Neural cell (in vitro differentiated cells): ENCODE measurements around the gene TPRG1L. TPM values are rescaled to one million over a fixed set of nuclear protein-coding genes. Genes with fewer than 3 reads are reported as not detected.

Experiments
- H2AFZ ChIP-seq: fragments of 200-600, 300-800 bp; sonication (generic), shearing (Covaris generic); 2 replicates; pipeline ENCODE4 v1.6.0; 2014; ENCODE audit warnings: low read depth, mild to moderate bottlenecking, antibody characterized with exemption, low read length, moderate library complexity
- H3F3A ChIP-seq: fragments of 200-600 bp; shearing (Covaris generic); 2 replicates; pipeline ENCODE4 v1.6.1; 2016; ENCODE audit warnings: mild to moderate bottlenecking, moderate library complexity, mixed read lengths, antibody characterized with exemption, low read length; ENCODE audit not compliant: insufficient read depth, poor library complexity, severe bottlenecking
- H3K27ac ChIP-seq: fragments of 200-600, 300-800 bp; sonication (generic), shearing (Covaris generic); 2 replicates; pipeline ENCODE4 v1.5.1; 2014; ENCODE audit warnings: mild to moderate bottlenecking, low read length, moderate library complexity
- H3K27me3 ChIP-seq: fragments of 300-800, 200-600 bp; sonication (generic), shearing (Covaris generic); 2 replicates; pipeline ENCODE4 v1.6.0; 2014; ENCODE audit warnings: mild to moderate bottlenecking, low read depth, low read length, moderate library complexity; ENCODE audit not compliant: insufficient read depth
- H3K36me3 ChIP-seq: fragments of 300-800, 200-600 bp; sonication (generic), shearing (Covaris generic); 2 replicates; pipeline ENCODE4 v1.5.1; 2014; ENCODE audit warnings: mild to moderate bottlenecking, antibody characterized with exemption, low read length, moderate library complexity; ENCODE audit not compliant: insufficient read depth
- H3K4me2 ChIP-seq: fragments of 300-800, 200-600 bp; sonication (generic), shearing (Covaris generic); 2 replicates; pipeline ENCODE4 v1.6.0; 2014; ENCODE audit warnings: mild to moderate bottlenecking, low read length
- H3K4me3 ChIP-seq: fragments of 300-800, 200-600 bp; sonication (generic), shearing (Covaris generic); 2 replicates; pipeline ENCODE4 v1.5.1; 2014; ENCODE audit warnings: mild to moderate bottlenecking, low read length, moderate library complexity
- H3K79me2 ChIP-seq: fragments of 200-600 bp; shearing (Covaris generic); replicated peaks from 2 replicates; pipeline ENCODE4 v1.6.0; 2014; ENCODE audit warnings: mild to moderate bottlenecking, low read length, moderate library complexity; ENCODE audit not compliant: insufficient read depth
- H3K9ac ChIP-seq: fragments of 300-800, 200-600 bp; sonication (generic), shearing (Covaris generic); 2 replicates; pipeline ENCODE4 v1.6.1; 2016; ENCODE audit warnings: mild to moderate bottlenecking, low read length, mixed read lengths
- H3K9me2 ChIP-seq: fragments of 200-600 bp; shearing (Covaris generic); 2 replicates; pipeline ENCODE4 v1.6.1; 2016; ENCODE audit warnings: mild to moderate bottlenecking, low read length, mixed read lengths; ENCODE audit not compliant: insufficient read depth
- H3K9me3 ChIP-seq: fragments of 200-600, 300-800 bp; sonication (generic), shearing (Covaris generic); 2 replicates; pipeline ENCODE4 v1.6.1; 2016; ENCODE audit warnings: mild to moderate bottlenecking, mixed run types, low read length, moderate library complexity, mixed read lengths
- H4K20me1 ChIP-seq: fragments of 200-600 bp; shearing (Covaris generic); 2 replicates; pipeline ENCODE4 v1.6.1; 2016; ENCODE audit warnings: mild to moderate bottlenecking, mixed run types; ENCODE audit not compliant: insufficient read depth
- EP300 ChIP-seq: fragments of 450-650 bp; conservative IDR thresholded peaks from 2 replicates; pipeline ENCODE4 v1.6.1; 2014; ENCODE audit warnings: antibody characterized with exemption, mild to moderate bottlenecking, moderate library complexity; ENCODE audit not compliant: poor library complexity, severe bottlenecking
- EZH2 ChIP-seq: fragments of 200-600, 300-800 bp; shearing (Covaris generic), sonication (generic); IDR thresholded peaks from 2 replicates; pipeline ENCODE4 v1.6.1; 2014; ENCODE audit warnings: antibody characterized with exemption, low read length, borderline replicate concordance, mild to moderate bottlenecking; ENCODE audit not compliant: insufficient read depth, poor library complexity, severe bottlenecking
- MXI1 ChIP-seq: fragments of 450-650 bp; conservative IDR thresholded peaks from 2 replicates; pipeline ENCODE4 v1.6.1; 2014; ENCODE audit warnings: antibody characterized with exemption, mild to moderate bottlenecking; ENCODE audit not compliant: poor library complexity, severe bottlenecking
- POLR2AphosphoS5 ChIP-seq: IDR thresholded peaks from 2 replicates; pipeline ENCODE4 v1.6.1; 2012
- RAD21 ChIP-seq: fragments of 450-650 bp; conservative IDR thresholded peaks from 2 replicates; pipeline ENCODE4 v1.6.1; 2014; ENCODE audit warnings: antibody characterized with exemption, mild to moderate bottlenecking, moderate library complexity
- REST ChIP-seq: IDR thresholded peaks from 2 replicates; pipeline ENCODE4 v1.6.1; 2012; ENCODE audit warnings: borderline replicate concordance
- SMC3 ChIP-seq: fragments of 450-650 bp; conservative IDR thresholded peaks from 2 replicates; pipeline ENCODE4 v1.6.1; 2014; ENCODE audit warnings: antibody characterized with exemption, mild to moderate bottlenecking, moderate library complexity; ENCODE audit not compliant: poor library complexity
- TAF1 ChIP-seq: IDR thresholded peaks from 2 replicates; pipeline ENCODE4 v1.6.1; 2012; ENCODE audit warnings: low read depth
- polyA plus RNA-seq: library from polyadenylated mRNA; depleted of rRNA; stranded (reverse); fragments of >200 nt; gene quantifications from 2 replicates; pipeline ENCODE4 v1.2.3, GENCODE V29; 2014
- TF ChIP-seq, protein P1 (sequence below): fragments of 450-650 bp; IDR thresholded peaks from 2 replicates; pipeline ENCODE4 v1.5.1; 2014; ENCODE audit warnings: antibody characterized with exemption, mild to moderate bottlenecking, moderate library complexity; ENCODE audit not compliant: poor library complexity, severe bottlenecking

TPRG1L gene
- polyA plus RNA-seq, 1 donor from 2014 or later, result 22.4 TPM

DNA sequence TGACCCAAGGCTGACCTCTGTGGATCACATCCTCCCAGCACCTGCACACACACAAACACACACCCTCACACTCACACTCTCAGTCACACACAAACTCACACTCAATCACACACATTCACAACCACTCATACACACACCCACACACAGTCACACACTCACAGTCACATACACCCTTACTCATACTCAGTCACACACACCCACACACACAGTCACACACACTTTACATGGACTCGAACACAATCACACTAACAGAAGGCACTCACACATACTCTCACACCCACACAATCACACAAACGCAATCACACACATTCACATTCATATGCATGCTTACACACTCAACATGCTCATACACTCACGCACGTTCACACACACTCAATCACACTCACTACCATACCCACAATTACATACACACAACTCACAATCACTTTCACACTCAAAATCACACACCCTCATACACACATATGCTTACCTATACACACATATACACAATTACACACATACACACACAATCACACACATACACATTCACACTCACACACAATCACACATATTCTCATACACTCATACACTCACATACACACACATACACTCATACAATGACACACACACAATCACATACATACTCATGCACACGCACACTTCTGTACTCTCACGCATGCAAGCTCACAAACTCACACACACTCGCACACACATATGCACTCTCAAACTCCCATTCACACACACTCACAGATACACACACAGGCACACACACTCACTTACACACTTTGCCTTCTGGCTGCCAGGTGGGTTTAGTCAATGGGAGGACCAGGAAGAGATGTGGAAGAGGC, 19.6 kb upstream of the TPRG1L start:
- no peaks in the 10 kb centered on the region for H3K27me3 ChIP-seq
- H3F3A ChIP-seq, result no peaks in the 10 kb centered on the region
- H2AFZ ChIP-seq, result no peak overlapping the region
- no peaks in the 10 kb centered on the region for H3K9me3 ChIP-seq
- H3K4me2 ChIP-seq, result no peak overlapping the region
- no peak overlapping the region for H3K27ac ChIP-seq
- H3K79me2 ChIP-seq, result no peaks in the 10 kb centered on the region
- no peak overlapping the region for H3K9ac ChIP-seq
- H3K36me3 ChIP-seq, result no peaks in the 10 kb centered on the region
- H4K20me1 ChIP-seq, result no peaks in the 10 kb centered on the region
- TF ChIP-seq EZH2 (no peak), REST (no peak), TAF1 (no peak), EP300 (no peak), RAD21 (no peak), SMC3 (no peak), POLR2AphosphoS5 (no peak), MXI1 (no peak)
- TF ChIP-seq, protein P1, sequence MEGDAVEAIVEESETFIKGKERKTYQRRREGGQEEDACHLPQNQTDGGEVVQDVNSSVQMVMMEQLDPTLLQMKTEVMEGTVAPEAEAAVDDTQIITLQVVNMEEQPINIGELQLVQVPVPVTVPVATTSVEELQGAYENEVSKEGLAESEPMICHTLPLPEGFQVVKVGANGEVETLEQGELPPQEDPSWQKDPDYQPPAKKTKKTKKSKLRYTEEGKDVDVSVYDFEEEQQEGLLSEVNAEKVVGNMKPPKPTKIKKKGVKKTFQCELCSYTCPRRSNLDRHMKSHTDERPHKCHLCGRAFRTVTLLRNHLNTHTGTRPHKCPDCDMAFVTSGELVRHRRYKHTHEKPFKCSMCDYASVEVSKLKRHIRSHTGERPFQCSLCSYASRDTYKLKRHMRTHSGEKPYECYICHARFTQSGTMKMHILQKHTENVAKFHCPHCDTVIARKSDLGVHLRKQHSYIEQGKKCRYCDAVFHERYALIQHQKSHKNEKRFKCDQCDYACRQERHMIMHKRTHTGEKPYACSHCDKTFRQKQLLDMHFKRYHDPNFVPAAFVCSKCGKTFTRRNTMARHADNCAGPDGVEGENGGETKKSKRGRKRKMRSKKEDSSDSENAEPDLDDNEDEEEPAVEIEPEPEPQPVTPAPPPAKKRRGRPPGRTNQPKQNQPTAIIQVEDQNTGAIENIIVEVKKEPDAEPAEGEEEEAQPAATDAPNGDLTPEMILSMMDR, result no peak
- H3K4me3 ChIP-seq, result no peak overlapping the region
- H3K9me2 ChIP-seq, result no peaks in the 10 kb centered on the region

GRCh38 chr1:3606779-3607702, 17.8 kb upstream of the TPRG1L start:
- peaks cover 8% of the 10 kb centered on the region for H3K27me3 ChIP-seq
- H2AFZ ChIP-seq, result no peak overlapping the region
- no peak overlapping the region for H3K27ac ChIP-seq
- no peaks in the 10 kb centered on the region for H3K79me2 ChIP-seq
- no peaks in the 10 kb centered on the region for H3F3A ChIP-seq
- no peaks in the 10 kb centered on the region for H3K9me2 ChIP-seq
- no peak overlapping the region for H3K4me2 ChIP-seq
- no peaks in the 10 kb centered on the region for H3K36me3 ChIP-seq
- no peak overlapping the region for H3K4me3 ChIP-seq
- no peak overlapping the region for H3K9ac ChIP-seq
- no peaks in the 10 kb centered on the region for H3K9me3 ChIP-seq
- no peaks in the 10 kb centered on the region for H4K20me1 ChIP-seq
- no peak for TF ChIP-seq EZH2
- no peak for TF ChIP-seq POLR2AphosphoS5
- no peak for TF ChIP-seq REST
- no peak for TF ChIP-seq EP300
- no peak for TF ChIP-seq RAD21
- TF ChIP-seq, protein P1, result no peak
- TF ChIP-seq SMC3, result no peak
- no peak for TF ChIP-seq TAF1
- no peak for TF ChIP-seq MXI1
